SH-SY5Y (cell line): ENCODE results near the gene MLF2.

Experiments
- GATA2 ChIP-seq: IDR thresholded peaks from 2 replicates; pipeline ENCODE4 v1.6.1; 2011; ENCODE audit warnings: mild to moderate bottlenecking, low read depth, low read length
- GATA3 ChIP-seq: IDR thresholded peaks from 2 replicates; pipeline ENCODE4 v1.6.1; 2011; ENCODE audit warnings: low read depth, mild to moderate bottlenecking, low read length, moderate library complexity

DNA sequence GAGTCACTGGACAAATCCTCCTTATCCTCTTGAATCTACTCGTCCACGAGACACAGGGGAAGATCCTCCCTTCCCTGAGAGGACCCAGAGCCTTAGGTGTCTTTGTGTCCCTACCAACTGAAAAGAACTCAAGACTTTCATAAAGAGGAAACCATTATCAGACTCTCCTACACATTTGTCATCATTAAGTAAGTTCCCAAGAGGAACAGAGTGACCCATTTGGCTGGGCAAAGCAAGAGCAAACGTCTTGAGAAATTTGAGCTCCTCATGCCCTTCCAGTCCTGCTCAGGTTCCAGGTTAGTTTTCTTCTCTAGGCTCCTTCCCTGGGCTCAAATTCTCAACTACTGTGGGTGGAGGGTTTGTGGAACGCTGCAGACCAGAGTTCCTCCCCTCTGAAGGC, 5.7 kb downstream of the MLF2 start:
- no peak for TF ChIP-seq GATA2
- TF ChIP-seq GATA3, result no peak
